Epithelial cell of proximal tubule (primary cell): ENCODE measurements around the gene CEP126. TPM values are rescaled to one million over a fixed set of nuclear protein-coding genes. Genes with fewer than 3 reads are reported as not detected.

Experiments
- DNase-seq: peaks from one replicate; pipeline ENCODE4 v3.0.0-alpha.2; 2011; ENCODE audit warnings: low read depth
- H3K4me3 ChIP-seq: 2 replicates; pipeline ENCODE4 v1.5.1; 2011; ENCODE audit warnings: low read depth, mild to moderate bottlenecking, low read length
- CTCF ChIP-seq: conservative IDR thresholded peaks from 2 replicates; pipeline ENCODE4 v1.5.1; 2012; ENCODE audit warnings: low read depth, mild to moderate bottlenecking, low read length
- total RNA-seq: library from RNA; depleted of rRNA; stranded (reverse); fragments of >200 nt; gene quantifications from 2 replicates; pipeline ENCODE4 v1.2.3, GENCODE V29; 2015

CEP126 gene
- total RNA-seq: 0.72 and 0.92 TPM in 2 replicates

GRCh38 chr11:101914738-101915426 lies at the start of gene CEP126:
Gene CEP126 (plus strand): TSS chr11:101915010. CDS start chr11:101915285, 275 bp downstream.
- H3K4me3 ChIP-seq: peak within 1 kb of the TSS; percentile 82
- TF ChIP-seq CTCF: peak; percentile 42
- DNase-seq: peak; percentile 39

- H3K4me3 ChIP-seq: no peak overlapping the region
- DNase-seq: peak; percentile 97
- TF ChIP-seq CTCF: no peak
These were observed 48.0 kb upstream of the CEP126 start for GRCh38 chr11:101866619-101867491.

- H3K4me3 ChIP-seq: no peak overlapping the region
- no peak for TF ChIP-seq CTCF
- peak; percentile 43 for DNase-seq
These were observed 46.9 kb upstream of the CEP126 start for GRCh38 chr11:101867951-101868350.

GRCh38 chr11:101870510-101870909 lies 44.3 kb upstream of the CEP126 start:
- no peak overlapping the region for H3K4me3 ChIP-seq
- DNase-seq: no peak
- no peak for TF ChIP-seq CTCF

- H3K4me3 ChIP-seq: no peak overlapping the region
- TF ChIP-seq CTCF: no peak
- no peak for DNase-seq
These were observed 42.5 kb upstream of the CEP126 start for GRCh38 chr11:101872171-101872882.

- H3K4me3 ChIP-seq: no peak overlapping the region
- peak; percentile 52 for DNase-seq
- peak; percentile 62 for TF ChIP-seq CTCF
These were observed 34.6 kb upstream of the CEP126 start for GRCh38 chr11:101880222-101880621.
